Measurements from ENCODE around the gene JAZF1. TPM values are rescaled to one million over a fixed set of nuclear protein-coding genes. Genes with fewer than 3 reads are reported as not detected.

The JAZF1 gene
- total and polyA plus RNA-seq, 9 donors, result 10.4 to 36.0 (median 19.9) TPM

DNA sequence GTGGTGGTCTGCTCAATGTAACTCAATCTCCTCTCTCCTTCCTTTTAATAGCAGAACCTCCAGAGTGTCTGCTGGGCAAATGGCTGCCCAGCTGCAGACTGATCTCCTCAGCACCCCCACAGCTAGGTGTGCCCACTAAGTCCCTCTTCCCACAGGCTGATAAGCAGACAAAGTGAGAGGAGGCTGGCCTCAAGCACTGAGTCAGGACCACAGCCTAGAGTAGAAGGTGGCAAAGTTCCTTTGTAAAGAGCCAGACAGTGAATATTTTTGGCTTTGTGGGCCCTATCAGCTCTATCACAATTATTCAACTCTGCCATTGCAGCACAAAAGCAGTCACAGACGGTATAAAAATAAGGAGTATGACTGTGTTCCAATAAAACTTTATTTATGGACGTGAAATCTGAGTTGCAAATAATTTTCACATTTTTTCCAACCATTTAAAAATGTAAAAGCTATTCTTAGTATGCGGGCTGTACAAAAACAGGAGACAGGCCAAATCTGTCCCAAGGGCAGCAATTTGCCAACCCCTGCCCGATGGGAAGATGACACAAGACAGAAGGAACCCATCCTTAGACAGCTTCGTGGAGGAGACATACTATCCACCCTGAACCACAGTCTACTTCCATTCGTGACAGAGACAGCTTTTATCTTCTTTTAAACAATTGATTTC is 23.4 kb downstream of the JAZF1 start:
- H3K27me3 ChIP-seq, result no peaks in the 10 kb centered on the region
- no peak overlapping the region for H3K4me3 ChIP-seq
- H3K9me3 ChIP-seq, result no peaks in the 10 kb centered on the region
- H3K27ac ChIP-seq, result no peak overlapping the region
- peaks cover 2% of the 10 kb centered on the region for H3K4me1 ChIP-seq (ENCODE audit: insufficient read depth)
- no peaks in the 10 kb centered on the region for H3K36me3 ChIP-seq
- TF ChIP-seq CTCF (IDR thresholded peaks at IDR 0.05) (no peak), EP300 (IDR thresholded peaks at IDR 0.05) (no peak), POLR2A (IDR thresholded peaks at IDR 0.05) (no peak)
- 78 to 90% (median 78%) methylated on average over 6 of the region's 6 CpGs for WGBS, 3 donors
- intact Hi-C loops (cut with DNase I), result no loop called here
- DNase-seq, result no peak

- DNase-seq, result no peak
- intact Hi-C loops (cut with DNase I), result no loop called here
- Histone ChIP-seq H3K4me1 (ENCODE audit: insufficient read depth) (peaks cover 2% of the 10 kb centered on the region), H3K9me3 (no peaks in the 10 kb centered on the region), H3K36me3 (no peaks in the 10 kb centered on the region), H3K27me3 (no peaks in the 10 kb centered on the region), H3K27ac (no peak overlapping the region), H3K4me3 (no peak overlapping the region)
- WGBS, 3 donors, result 72 to 95% (median 92%) methylated on average over 4 of the region's 4 CpGs
- TF ChIP-seq CTCF (IDR thresholded peaks at IDR 0.05), result no peak
- TF ChIP-seq POLR2A (IDR thresholded peaks at IDR 0.05), result no peak
- TF ChIP-seq EP300 (IDR thresholded peaks at IDR 0.05), result no peak
Measured at GRCh38 chr7:28156401-28156800, 24.2 kb downstream of the JAZF1 start.

DNA sequence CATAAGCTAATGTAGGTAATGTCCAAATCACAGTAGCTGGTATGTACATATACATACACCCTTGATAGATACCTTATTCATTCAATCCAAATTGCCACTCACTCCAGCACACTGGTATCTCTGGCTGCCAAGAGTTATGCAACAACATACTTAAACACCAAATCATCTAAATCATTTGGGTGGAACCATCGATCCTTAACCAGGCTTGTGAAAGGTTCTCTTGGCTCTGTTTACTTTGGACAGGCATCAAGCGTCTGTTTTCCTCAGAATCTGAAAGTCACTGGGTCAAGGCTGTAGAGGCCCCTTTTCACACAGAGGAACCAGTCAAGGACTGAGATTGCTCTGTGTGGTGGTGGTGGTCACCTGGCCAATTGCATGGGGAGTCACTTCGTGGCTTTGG is 24.6 kb downstream of the JAZF1 start:
- no peaks in the 10 kb centered on the region for H3K27me3 ChIP-seq
- H3K27ac ChIP-seq, result no peak overlapping the region
- no peak overlapping the region for H3K4me3 ChIP-seq
- DNase-seq, result no peak
- H3K4me1 ChIP-seq (ENCODE audit: insufficient read depth), result peaks cover 2% of the 10 kb centered on the region
- TF ChIP-seq CTCF (IDR thresholded peaks at IDR 0.05), result no peak
- no peak for TF ChIP-seq EP300 (IDR thresholded peaks at IDR 0.05)
- TF ChIP-seq POLR2A (IDR thresholded peaks at IDR 0.05), result no peak
- intact Hi-C loops (cut with DNase I), result no loop called here
- WGBS, 3 donors, result 42 to 44% (median 44%) methylated on average over 3 of the region's 3 CpGs
- H3K9me3 ChIP-seq, result no peaks in the 10 kb centered on the region
- H3K36me3 ChIP-seq, result no peaks in the 10 kb centered on the region

DNA sequence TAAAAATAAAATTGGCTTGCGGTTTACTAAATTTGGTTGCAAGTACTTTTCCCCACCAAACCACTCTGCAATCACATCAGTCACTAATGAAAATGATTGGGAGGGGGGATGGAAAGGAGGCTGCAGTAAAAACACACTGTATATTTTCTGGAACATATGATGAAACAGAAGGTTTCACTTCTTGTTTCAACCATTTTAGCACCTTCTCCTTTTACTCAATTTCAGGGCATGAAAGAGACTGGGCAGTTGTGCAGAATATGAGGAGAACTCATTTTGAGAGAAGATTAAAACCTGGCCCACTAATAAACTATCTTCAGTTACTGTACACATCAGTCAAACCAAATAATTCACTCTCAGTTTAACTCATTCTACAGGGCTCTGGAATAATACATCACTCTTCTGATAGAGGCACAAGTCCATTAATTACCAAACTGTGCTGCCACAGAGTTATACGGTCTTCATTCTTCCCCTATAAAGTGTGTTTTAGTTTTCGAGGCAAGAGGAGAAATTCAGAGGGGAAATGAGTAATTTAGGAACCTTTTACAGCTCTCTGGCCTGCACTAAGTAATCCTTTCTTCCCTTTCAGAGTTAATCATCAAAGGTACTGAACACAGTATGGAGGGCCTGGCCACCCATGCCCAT is 25.5 kb downstream of the JAZF1 start:
- H3K4me3 ChIP-seq, result no peak overlapping the region
- H3K9me3 ChIP-seq, result no peaks in the 10 kb centered on the region
- 70 to 73% (median 73%) methylated on average over 3 of the region's 3 CpGs for WGBS, 3 donors
- no peak overlapping the region for H3K27ac ChIP-seq
- no peak for TF ChIP-seq POLR2A (IDR thresholded peaks at IDR 0.05)
- TF ChIP-seq EP300 (IDR thresholded peaks at IDR 0.05), result no peak
- no peak for TF ChIP-seq CTCF (IDR thresholded peaks at IDR 0.05)
- intact Hi-C loops (cut with DNase I), result no loop called here
- no peaks in the 10 kb centered on the region for H3K36me3 ChIP-seq
- H3K27me3 ChIP-seq, result no peaks in the 10 kb centered on the region
- peaks cover 2% of the 10 kb centered on the region for H3K4me1 ChIP-seq (ENCODE audit: insufficient read depth)
- DNase-seq, result no peak
